CD4-positive, alpha-beta T cell treated with Interleukin-4 for 4 hours (primary cell): ENCODE data around the gene DISP3.

Experiments used
- DNase-seq: peaks from one replicate; pipeline ENCODE4 v3.0.0-alpha.2; 2020

The DISP3 gene

GRCh38 chr1:11462224-11462923 is 16.6 kb upstream of the DISP3 start:
- no peak for DNase-seq

- DNase-seq, result no peak
These were observed 15.8 kb upstream of the DISP3 start for GRCh38 chr1:11463177-11463576.

GRCh38 chr1:11465307-11465706 is 13.6 kb upstream of the DISP3 start:
- no peak for DNase-seq

GRCh38 chr1:11466416-11466815 is 12.5 kb upstream of the DISP3 start:
- DNase-seq, result no peak

- DNase-seq, result no peak
These were observed 10.1 kb upstream of the DISP3 start for GRCh38 chr1:11468878-11469277.

GRCh38 chr1:11470912-11471311 is 8.0 kb upstream of the DISP3 start:
- DNase-seq, result no peak

GRCh38 chr1:11471473-11471872 is 7.5 kb upstream of the DISP3 start:
- DNase-seq, result no peak

GRCh38 chr1:11472284-11472683 is 6.7 kb upstream of the DISP3 start:
- DNase-seq, result no peak

- no peak for DNase-seq
These were observed 6.2 kb upstream of the DISP3 start for GRCh38 chr1:11472741-11473140.

GRCh38 chr1:11473491-11474034 is 5.4 kb upstream of the DISP3 start:
- DNase-seq, result no peak

GRCh38 chr1:11474826-11475225 is 4.1 kb upstream of the DISP3 start:
- DNase-seq, result no peak

GRCh38 chr1:11475748-11476147 is 3.2 kb upstream of the DISP3 start:
- DNase-seq, result no peak

- DNase-seq, result no peak
These were observed 522 bp downstream of the DISP3 start for GRCh38 chr1:11479375-11479979.

GRCh38 chr1:11481019-11481418 is 2.1 kb downstream of the DISP3 start:
- DNase-seq, result no peak

- DNase-seq, result no peak
These were observed 3.2 kb downstream of the DISP3 start for GRCh38 chr1:11482198-11482597.

- DNase-seq, result no peak
These were observed 3.9 kb downstream of the DISP3 start for GRCh38 chr1:11482701-11483479.

GRCh38 chr1:11483581-11484320 is 4.8 kb downstream of the DISP3 start:
- DNase-seq, result no peak

- no peak for DNase-seq
These were observed 5.3 kb downstream of the DISP3 start for GRCh38 chr1:11484321-11484655.

GRCh38 chr1:11485191-11485590 is 6.2 kb downstream of the DISP3 start:
- no peak for DNase-seq

GRCh38 chr1:11486231-11487009 is 7.5 kb downstream of the DISP3 start:
- DNase-seq, result no peak

- DNase-seq, result no peak
These were observed 8.3 kb downstream of the DISP3 start for GRCh38 chr1:11487196-11487751.

- no peak for DNase-seq
These were observed 9.3 kb downstream of the DISP3 start for GRCh38 chr1:11488201-11488770.
